Stimulated activated CD4-positive, alpha-beta T cell treated with anti-CD3 and anti-CD28 coated beads, TNF-alpha, amount 100 ng/mL, for 1 hour (primary cell): ENCODE results near the gene MED12L.
"Not testable (repeated sequence)": the region's sequence is repeated elsewhere in the genome, so short reads cannot be mapped to it uniquely, and the experiment has no call there.

Experiments
- DNase-seq, 3 donors: peaks; one replicate each; pipeline ENCODE4 v3.0.0-alpha.2; 2020; ENCODE audit warnings: low read depth in 3 of 3, low spot score in 1 of 3

MED12L gene

DNA sequence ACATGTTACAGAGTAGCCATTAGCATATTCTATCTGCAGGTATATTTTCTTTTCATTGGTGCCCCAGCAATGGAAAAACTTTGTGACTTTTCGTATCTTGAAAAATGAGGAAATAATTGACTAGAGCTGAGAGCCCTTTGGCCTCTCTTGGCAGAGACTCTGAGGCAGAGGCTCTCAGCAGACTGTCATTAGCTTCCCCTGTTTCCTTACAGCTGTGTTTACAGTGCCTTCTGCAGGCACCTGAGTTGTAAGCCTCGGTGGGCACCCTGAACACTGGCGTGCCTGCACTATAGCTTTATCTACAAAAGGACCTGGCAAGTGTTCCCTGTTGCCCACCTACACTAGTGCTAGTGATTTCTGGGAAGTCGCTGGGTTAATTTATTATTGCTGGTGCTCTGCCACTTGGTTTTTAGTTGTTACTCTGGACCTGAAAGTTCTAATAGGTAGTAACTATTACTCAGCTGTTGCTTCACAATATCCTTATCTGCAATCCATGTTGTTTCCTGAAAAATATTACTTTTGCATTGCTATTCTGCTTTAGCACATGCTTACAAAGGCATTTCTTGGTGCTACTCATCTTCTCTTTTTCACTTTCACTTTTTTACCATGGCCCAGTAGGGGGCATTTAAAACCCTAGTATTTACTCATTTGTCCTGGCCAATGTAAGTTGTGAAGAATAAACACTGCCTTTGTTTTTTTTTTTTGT, 125.4 kb downstream of the MED12L start:
- DNase-seq = no peak

DNA sequence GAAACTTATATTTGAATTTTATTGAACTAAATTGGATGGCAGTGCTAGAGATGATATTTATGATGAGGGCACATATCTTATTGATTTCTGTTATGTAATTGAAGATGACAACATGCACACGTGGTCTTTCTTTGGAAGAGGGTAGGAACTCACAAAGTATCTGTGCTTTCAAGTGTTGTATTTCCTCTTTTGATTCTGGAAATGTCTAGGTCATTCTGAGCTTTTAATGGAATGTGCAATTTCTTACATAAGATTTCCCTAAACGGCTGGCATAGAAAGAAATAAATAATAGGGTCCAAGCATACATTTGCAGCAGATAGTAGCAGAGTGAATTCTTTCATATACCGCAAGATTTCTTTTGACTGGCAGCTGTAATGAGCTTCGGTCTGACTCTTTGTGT, 127.7 kb downstream of the MED12L start:
- no peak for DNase-seq

DNA sequence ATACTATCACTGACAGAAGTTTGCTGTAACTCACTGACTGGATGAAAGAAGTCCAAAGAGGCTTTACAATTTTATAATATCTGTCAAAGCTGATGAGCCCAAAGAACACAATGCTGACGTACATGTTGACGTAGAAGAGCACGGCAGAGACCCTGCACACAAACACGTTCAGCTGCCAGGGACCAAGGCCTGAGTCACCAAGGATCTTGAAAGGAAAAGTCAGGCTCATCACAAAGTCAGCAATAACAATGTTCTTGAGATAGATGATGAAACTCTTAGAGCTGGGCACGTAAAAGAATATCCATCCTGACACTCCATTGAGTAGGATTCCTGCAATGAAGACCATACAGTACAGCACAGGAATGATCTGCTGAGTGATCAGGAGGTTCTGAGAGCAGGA, 128.4 kb downstream of the MED12L start:
- no peak for DNase-seq

DNA sequence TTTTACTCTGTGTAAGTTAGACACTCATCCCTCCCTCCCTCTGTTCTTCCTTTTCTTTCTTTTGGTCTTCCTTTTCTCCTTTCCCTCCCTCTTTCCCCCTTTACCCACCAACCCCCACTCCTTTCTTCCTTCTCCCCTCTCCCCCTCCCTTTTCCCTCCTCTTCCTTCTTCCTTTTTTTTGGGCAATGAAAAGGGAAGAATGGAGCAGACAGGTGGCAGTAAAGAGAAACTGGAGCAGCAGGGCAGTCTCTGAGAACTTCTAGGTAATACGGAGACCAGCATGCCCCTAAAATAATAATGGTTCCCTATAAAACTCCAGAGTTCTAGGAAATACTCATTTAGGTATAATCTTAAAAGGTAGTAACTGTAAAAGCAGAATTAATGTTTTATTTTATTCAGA, 129.0 kb downstream of the MED12L start:
- no peak for DNase-seq

DNA sequence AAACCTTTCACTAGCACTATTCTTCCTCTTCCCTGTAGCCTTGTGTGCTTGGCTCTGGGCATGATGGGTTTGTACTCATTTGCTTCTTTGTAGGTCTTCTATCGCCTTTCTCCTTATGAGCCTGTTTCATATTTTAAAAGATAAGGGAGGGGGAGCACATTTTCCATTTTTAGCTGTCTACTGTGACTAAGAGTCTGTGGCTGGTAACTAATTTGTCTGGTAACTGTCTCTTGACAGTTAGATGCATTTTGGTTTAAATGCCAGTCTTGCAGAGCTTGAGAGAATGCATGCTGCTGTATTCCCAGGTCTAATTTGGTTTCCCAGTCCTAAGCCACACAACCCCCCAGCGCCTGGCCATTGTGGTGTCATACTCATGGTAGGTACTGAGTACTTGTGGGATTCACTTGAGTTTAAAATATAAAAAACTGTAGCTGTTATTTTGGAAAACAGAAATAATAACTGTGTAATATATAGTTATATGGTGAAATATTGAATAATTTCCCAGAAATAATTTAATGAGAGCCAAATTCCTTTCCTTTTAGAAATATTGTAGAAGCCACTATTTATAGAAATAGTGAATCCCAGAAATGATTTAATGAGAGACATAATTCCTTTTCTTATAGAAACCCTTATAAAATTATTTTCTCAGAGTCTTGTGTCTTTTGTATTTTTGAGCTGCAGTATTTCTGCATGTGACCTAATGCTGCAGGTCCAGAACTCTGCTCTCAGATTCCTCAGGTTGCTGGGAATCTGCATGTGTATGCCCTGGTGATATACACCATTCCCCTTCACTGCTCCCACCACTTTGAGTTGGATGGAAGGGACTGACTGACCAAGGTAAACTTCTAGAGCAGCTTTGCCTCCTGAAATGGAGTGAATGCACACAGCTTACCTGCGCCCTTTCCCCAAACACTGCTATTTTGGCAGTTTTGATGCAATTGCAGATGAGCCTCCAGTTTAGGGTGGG, 131.5 kb downstream of the MED12L start:
- no peak for DNase-seq

DNA sequence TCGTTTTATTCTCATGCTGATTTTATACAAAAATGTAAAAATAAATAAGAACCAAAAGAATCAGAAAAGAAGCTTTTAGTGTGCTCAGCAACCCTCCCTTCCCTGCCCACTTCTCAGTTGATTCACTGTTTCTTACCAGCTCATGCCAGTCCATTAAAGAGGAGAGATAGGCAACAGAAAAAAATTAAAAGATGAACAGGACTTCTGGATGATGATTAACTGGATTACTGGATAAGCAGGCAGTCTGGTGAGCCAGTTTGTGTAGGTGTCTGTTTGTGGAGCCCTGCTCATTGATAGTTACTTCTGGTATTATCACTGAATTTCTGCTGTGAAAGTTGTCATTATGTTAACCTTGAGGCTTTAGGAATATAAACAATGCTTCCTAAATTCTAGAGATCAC, 132.7 kb downstream of the MED12L start:
- no peak for DNase-seq

DNA sequence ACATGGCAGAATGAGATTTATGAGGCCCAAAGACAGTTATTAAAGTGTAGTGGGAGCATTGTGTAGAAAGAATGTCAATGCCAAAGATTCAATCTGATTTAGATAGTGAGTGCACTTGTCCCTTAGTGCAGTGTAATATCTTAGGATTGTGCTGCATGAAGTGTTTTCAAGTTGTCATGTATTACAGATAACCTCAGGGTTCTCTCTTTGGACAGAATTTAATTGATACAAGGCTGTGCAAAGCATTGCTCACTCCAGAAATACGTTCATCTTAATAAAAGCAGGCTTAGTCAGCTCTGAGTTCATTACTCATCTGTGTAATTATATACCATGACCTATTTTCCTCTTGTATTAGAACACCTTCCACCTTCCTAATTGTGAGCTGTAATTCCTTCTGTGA, 133.6 kb downstream of the MED12L start:
- no peak for DNase-seq

DNA sequence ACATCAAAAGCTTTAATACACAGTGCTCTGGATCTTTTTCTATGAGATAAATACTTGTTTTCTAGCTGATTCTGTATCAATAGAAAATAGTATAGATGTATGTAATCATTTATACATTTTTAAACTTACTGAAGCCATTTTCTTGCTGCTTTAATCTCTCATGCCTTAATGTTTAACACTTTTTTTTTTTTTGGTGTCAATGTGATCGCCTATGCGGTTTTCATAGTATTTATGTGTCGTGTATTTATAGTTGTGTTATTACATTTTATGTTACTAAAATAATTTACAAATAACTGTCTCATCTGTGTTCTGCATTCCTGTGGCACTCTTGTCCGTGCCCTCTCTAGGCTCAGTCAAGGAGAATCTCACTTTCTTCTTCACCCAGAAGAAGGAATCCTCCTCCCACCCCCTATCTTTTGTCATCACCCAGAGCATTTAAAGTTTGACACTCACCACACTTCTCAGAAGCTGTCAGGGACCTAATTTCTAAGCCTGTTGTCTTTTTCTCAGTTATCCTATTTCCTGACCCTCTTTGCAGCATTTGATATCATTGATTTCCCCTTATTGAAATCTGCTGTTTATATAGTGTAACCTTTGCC, 138.9 kb downstream of the MED12L start:
- no peak for DNase-seq

DNA sequence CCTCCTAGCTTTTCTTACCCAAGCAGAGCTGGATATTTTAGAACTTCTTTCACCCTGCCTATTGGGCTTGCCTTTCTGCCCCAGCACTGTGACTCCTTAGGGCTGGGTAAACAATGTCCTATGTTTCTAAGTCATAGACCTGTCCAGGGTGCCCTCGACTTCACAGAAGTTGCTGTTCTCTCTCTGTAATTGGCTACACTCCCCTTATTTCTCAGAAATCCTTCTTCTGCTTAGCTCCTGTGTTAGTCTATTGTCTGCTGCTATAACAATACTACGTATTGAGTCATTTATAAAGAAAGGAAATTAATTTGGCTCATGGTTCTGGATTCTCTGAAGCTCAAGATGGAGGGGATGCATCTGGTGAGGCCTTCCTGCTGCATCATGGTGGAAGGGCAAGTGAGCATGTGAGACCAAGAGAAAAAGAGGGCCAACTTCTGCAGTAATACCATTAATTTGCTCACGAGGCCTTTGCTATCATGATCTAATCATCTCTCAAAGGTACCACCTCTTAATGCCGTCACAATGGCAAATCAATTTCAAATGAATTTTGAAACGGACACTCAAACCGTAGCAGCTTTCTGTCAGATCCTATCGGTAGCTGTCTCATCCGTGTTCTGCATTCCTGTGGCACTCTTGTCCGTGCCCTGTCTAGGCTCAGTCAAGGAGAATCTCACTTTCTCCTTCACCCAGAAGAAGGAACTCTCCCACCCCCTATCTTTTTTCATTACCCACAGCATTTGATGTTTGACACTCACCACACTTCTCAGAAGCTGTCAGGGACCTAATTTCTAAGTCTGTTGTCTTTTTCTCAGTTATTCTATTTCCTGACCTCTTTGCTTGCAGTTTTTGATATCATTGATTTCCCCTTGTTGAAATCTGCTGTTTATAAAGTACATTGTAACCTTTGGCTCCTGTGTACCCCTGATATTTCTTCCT, 139.8 kb downstream of the MED12L start:
- DNase-seq = no peak

DNA sequence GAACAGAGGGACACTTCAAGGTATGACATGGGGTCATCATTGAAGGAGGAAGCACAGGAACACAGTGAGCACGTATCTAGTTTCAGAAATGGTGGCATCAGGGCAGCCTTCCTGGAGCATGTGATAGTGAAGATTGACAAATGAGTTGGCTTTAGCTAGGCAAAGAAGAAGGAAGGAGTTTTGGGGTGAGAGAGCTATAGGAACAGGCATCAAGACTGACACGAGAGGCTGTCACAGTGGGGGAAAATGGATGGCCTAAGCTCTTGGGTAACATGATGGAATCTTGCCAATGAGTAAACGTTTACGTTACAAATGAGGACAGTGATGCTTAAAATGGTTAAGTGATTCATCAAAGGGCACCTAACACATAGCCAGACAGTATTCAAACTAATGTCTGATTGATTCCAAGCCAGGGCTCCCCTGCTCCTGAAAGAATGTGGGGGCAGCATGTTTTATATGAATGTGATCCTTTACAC, 140.7 kb downstream of the MED12L start:
- no peak for DNase-seq

DNA sequence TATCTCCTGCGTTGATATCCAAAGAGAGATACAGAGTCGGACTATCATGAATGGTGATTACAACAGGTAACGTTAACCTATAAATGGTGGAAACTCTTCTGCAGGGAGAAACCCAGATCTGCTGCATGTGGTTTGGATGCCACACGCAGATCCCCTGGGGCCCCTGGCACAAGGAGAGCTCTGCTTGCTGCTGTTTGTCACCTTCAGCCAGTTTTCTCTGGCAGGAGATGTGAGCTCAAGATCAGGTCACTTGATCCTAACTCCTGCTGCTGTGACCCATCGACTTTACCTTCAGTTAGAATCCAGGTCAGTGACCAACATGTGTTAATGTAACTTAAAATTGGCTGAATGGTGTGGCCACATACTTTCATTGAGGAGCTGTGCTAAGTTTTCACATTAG, 141.4 kb downstream of the MED12L start:
- DNase-seq = no peak

DNA sequence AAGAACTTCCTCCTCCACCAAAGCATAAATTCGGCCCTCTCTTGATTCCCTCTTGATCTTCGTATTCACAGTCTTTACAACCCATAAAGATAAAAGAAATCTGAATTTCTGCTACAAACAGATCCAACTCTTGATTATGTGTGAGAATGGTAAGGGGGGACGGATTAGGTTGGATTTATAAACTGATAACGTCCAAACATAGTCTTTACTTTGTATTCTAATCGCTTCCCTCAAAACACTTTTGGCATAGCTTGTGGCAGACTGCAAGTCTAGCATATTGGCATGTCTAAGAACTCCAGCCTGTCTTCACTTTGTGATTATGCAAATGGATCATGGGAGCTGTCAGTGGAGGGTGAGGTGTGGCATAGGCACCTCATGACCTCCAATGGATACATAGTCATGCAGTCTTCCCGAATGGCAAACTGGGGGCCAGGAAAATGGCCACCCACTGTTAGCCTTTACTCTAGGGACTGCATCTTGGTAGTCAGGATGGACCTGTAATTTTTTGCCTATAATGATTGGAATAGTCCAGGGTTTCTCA, 141.9 kb downstream of the MED12L start:
- DNase-seq = no peak

DNA sequence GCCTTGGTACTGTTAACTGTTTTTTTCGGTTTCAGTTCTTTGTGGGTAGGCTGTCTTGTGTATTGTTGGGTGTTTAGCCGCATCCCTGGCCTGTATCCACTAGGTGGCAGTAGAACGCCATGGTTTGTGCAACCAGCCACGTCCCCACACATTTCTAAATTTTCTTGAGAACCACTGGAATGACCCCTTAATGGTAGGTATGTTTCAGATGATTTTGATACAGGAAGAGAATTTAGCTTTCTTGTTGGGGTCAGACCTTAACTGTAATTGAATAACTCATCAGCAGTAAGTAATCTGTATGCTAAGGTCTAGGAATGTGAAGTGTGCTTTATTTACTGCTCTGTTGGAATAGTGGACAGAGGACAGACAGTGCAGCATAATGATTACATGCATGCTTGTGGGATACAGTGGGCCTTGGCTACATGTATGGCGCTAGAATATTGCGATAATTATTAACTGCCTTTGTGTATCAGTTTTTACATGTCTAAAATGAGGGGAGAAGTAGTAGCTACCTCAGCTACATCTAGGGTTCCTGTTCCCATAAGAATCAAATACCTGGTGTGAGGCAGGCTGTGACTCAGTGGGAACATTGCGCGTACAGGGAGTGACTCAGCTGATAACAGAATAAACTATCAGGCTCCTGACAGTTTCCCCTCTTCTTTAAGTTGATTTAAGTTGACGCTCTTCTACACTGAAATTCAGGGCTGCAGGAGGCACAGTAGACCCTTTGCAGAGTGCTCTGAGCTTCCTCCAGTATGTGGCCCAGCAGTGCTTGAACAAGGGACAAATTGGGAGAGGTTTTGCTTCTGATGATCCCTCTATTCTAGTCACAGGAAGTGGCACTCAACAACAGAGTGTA, 142.6 kb downstream of the MED12L start:
- peak; percentile 59 to 66 (median 61) for DNase-seq

DNA sequence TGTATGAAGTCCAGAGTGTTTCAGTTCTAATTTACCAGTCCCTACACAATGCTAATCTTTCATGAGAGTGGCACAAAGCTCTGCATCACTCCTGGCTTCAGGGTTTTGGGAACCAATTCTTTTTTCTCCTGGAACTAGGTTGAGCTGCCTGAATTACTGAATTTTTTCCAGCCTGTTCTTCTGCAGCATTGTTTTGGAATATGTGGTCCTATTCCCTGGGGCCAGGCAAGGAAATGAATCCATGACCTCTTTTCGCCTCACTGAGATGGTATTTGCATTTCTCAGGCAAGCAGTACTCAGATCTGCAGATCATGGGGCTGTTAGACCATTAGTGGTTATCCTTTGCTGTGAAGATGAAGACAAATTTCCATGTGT, 143.2 kb downstream of the MED12L start:
- no peak for DNase-seq

DNA sequence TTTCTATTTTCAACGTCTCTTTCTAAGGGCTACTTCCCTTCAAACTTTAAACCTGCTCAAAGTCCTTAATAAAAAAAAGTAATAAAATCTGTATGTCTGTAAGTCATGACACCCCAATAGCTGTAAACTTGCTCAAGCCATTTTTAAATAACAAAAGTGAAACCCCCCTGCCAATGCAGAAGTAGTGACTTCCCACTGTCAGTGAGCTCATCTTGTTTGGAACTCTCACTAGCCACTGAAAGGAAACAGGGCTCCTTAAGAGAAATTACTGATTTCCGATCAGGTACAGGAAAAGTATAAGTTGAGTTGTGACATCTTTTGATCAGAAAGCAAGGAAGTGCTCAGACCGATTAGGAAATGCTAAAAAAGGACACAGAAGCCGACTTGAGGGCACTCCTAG, 145.2 kb downstream of the MED12L start:
- DNase-seq = no peak

DNA sequence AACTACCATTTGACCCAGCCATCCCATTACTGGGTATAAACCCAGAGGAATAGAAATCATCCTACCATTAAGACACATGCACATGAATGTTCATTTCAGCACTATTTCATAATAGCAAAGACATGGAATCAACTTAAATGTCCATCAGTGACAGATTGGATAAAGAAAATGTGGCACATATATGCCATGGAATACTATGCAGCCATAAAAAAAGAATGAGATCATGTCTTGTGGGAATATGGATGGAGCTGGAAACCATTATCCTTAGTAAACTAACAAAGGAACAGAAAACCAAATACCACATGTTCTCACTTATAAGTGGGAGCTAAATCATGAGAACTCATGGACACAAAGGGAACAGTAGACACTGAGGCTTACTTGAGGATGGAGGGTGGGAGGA, 146.9 kb downstream of the MED12L start:
- not testable (repeated sequence) for DNase-seq

DNA sequence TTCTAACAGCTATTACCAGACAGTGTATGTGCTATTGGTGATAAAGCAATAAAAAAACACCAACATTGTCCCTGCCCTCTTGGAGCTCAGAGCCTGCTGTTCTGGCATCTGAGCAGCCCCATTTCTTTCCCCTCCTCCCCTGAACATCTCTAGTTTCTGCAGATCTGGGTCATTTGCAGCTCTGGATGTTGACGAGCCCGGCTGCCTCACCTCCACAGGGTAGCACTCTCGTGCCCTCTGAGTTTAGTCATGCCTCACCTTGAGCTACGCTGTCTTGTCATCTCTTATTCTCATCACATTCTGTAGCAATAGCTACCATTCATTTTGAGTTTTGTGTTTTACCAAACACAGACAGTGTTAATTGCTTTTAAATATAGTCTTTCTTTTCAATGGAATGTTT, 147.5 kb downstream of the MED12L start:
- DNase-seq = no peak

DNA sequence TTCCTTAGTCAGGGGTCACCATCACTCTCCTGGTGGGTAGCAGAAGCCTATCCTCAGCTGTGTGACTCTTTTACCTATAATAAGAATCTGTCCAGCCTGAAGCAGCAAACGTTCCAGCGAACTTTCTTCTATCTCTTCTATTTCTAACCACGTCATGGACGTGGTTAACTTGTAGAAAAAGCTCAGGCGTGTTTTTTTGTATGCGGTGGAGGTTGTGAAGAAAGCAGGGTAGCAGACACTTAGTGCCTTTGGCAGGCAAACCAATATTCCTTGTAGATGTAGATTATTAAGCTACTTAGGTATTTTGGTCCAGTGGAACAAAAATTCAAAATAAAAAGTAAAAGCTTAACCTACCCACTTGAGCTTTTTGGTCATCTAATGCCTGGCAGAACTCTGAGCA, 149.4 kb downstream of the MED12L start:
- DNase-seq = no peak

DNA sequence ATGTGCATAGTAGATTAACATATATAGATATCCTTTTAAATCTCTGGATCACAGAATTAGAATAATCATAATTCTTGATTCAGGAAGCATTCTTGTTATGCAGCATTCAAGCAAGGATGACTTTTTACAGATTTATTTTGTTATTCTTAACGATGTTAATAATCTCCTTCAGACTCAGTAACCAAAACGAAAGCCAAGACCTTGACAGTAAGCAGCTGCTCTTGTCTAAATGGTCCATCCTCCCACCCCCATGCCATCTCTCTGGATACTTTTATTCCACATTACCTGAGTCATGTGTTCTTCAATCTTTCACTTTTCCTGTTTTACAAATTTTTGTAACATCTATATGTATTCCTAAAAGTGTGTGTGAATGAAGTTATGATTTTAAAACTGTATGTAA, 150.9 kb downstream of the MED12L start:
- no peak for DNase-seq

DNA sequence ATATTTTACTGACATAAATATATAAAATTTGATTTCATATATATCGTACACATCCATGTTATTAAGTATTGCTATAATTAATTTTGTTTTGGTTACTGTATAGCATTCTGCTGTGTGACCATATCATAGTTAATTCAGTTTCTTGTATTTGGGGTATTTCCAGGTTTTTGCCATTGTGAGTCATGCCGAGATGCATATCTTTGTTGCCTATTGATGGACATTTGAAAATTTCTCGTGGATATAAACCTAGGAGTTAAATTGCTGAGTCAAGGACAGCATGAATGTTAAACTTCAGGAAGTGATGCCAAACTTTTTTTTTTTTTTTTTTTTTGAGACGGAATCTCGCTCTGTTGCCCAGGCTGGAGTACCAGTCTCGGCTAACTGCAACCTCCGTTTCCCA, 151.3 kb downstream of the MED12L start:
- DNase-seq = no peak
